Measurements from ENCODE around the gene FAM32A. TPM values are rescaled to one million over a fixed set of nuclear protein-coding genes. Genes with fewer than 3 reads are reported as not detected.

FAM32A gene
- polyA plus RNA-seq, 3 donors: 92.2 to 245 (median 219) TPM

DNA sequence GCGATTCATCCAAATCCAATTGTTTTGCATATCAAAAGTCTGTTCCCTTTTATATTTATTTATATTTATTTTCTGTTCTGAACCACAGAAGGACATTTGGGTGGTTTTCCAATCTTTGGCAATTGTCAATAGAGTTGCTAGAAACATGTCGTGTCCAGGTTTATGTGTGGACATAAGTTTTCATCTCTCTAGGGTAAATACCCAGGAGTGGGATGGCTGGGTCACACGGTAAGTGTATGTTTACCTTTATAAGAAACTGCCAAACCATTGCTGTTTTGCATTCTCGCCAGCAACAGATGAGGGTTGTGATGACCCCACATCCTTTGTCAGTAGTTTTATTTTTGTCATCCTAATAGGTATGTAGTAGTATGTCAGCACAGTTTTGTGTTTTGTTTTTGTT, 25.0 kb downstream of the FAM32A start:
- H3K4me1 Mint-ChIP-seq: peaks cover 3% of the 10 kb centered on the region
- intact Hi-C loops (cut with micrococcal nuclease): no loop called here
- no peak for DNase-seq
- no peak overlapping the region for H3K4me3 Mint-ChIP-seq
- H3K27me3 ChIP-seq (ENCODE audit: control insufficient read depth in 2 of 2, insufficient read depth in 2 of 2, low read length in 2 of 2): no peaks in the 10 kb centered on the region
- H3K9me3 Mint-ChIP-seq: peaks cover 0 to 1% (median 0%) of the 10 kb centered on the region in 7 donors
- no peaks in the 10 kb centered on the region for H3K4me1 ChIP-seq (ENCODE audit: control insufficient read depth in 1 of 2, insufficient read depth in 2 of 2, low read length in 2 of 2)
- no peak overlapping the region for H3K4me3 ChIP-seq (replicated peaks in 1 of 3; ENCODE audit: low read depth in 2 of 3, low read length in 3 of 3)
- no peak overlapping the region for H3K27ac Mint-ChIP-seq
- TF ChIP-seq, protein P1, sequence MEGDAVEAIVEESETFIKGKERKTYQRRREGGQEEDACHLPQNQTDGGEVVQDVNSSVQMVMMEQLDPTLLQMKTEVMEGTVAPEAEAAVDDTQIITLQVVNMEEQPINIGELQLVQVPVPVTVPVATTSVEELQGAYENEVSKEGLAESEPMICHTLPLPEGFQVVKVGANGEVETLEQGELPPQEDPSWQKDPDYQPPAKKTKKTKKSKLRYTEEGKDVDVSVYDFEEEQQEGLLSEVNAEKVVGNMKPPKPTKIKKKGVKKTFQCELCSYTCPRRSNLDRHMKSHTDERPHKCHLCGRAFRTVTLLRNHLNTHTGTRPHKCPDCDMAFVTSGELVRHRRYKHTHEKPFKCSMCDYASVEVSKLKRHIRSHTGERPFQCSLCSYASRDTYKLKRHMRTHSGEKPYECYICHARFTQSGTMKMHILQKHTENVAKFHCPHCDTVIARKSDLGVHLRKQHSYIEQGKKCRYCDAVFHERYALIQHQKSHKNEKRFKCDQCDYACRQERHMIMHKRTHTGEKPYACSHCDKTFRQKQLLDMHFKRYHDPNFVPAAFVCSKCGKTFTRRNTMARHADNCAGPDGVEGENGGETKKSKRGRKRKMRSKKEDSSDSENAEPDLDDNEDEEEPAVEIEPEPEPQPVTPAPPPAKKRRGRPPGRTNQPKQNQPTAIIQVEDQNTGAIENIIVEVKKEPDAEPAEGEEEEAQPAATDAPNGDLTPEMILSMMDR (IDR thresholded peaks at IDR 0.05): no peak
- peaks cover 84 to 95% of the 10 kb centered on the region in 2 donors for H3K36me3 Mint-ChIP-seq
- whole genome bisulfite sequencing (ENCODE audit: insufficient coverage): 100% methylated on average over 1 of the region's 4 CpGs
- peaks cover 77 to 95% of the 10 kb centered on the region in 2 donors for H3K36me3 ChIP-seq (replicated peaks in 1 of 2; ENCODE audit: control insufficient read depth in 1 of 2, insufficient read depth in 2 of 2, low read length in 2 of 2)
- H3K79me2 ChIP-seq (ENCODE audit: insufficient read depth, low read length): peaks cover 46% of the 10 kb centered on the region
- peaks cover 39% of the 10 kb centered on the region for H4K20me1 ChIP-seq (ENCODE audit: insufficient read depth, low read length)
- no peak overlapping the region for H3K27ac ChIP-seq (ENCODE audit: low read depth in 1 of 2, low read length in 2 of 2)
- no peak overlapping the region for H2AFZ ChIP-seq (ENCODE audit: insufficient read depth, low read depth, low read length, poor library complexity, severe bottlenecking)
- H3K4me2 ChIP-seq (replicated peaks; ENCODE audit: extremely low read depth, low read length, poor library complexity, severe bottlenecking): no peak overlapping the region
- no peaks in the 10 kb centered on the region for H3K27me3 Mint-ChIP-seq (ENCODE audit: low read depth in 3 of 3)
- H3K9ac ChIP-seq (ENCODE audit: insufficient read depth, low read length, poor library complexity, severe bottlenecking): no peak overlapping the region
- no peaks in the 10 kb centered on the region for H3K9me3 ChIP-seq (replicated peaks in 1 of 2; ENCODE audit: control insufficient read depth in 1 of 2, insufficient read depth in 1 of 2, low read length in 2 of 2)

DNA sequence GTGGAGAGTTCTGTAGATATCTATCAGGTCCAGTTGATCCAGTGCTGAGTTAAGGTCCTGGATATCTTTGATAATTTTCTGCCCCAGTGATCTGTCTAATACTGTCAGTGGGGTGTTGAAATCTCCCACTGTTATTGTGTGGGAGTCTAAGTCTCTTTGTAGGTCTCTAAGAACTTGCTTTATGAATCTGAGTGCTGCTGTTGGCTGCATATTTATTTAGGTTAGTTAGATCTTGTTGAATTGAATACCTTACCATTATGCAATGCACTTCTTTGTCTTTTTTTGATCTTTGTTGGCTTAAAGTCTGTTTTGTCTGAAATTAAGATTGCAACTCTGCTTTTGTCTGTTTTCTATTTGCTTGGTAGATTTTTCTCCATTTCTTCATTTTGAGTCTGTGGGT, 27.9 kb downstream of the FAM32A start:
- Histone ChIP-seq H3K79me2 (ENCODE audit: insufficient read depth, low read length) (peaks cover 63% of the 10 kb centered on the region), H3K36me3 (replicated peaks in 1 of 2; ENCODE audit: control insufficient read depth in 1 of 2, insufficient read depth in 2 of 2, low read length in 2 of 2) (peaks cover 69 to 94% of the 10 kb centered on the region in 2 donors), H4K20me1 (ENCODE audit: insufficient read depth, low read length) (peaks cover 50% of the 10 kb centered on the region), H3K9ac (ENCODE audit: insufficient read depth, low read length, poor library complexity, severe bottlenecking) (no peak overlapping the region), H3K27ac (ENCODE audit: low read depth in 1 of 2, low read length in 2 of 2) (no peak overlapping the region), H2AFZ (ENCODE audit: insufficient read depth, low read depth, low read length, poor library complexity, severe bottlenecking) (no peak overlapping the region), H3K27me3 (ENCODE audit: control insufficient read depth in 2 of 2, insufficient read depth in 2 of 2, low read length in 2 of 2) (no peaks in the 10 kb centered on the region), H3K4me2 (replicated peaks; ENCODE audit: extremely low read depth, low read length, poor library complexity, severe bottlenecking) (no peak overlapping the region), H3K4me1 (ENCODE audit: control insufficient read depth in 1 of 2, insufficient read depth in 2 of 2, low read length in 2 of 2) (no peaks in the 10 kb centered on the region), H3K4me3 (replicated peaks in 1 of 3; ENCODE audit: low read depth in 2 of 3, low read length in 3 of 3) (no peak overlapping the region), H3K9me3 (replicated peaks in 1 of 2; ENCODE audit: control insufficient read depth in 1 of 2, insufficient read depth in 1 of 2, low read length in 2 of 2) (peaks cover 0 to 6% of the 10 kb centered on the region in 2 donors)
- no peak for DNase-seq
- intact Hi-C loops (cut with micrococcal nuclease): no loop called here
- H3K27ac Mint-ChIP-seq: no peak overlapping the region
- peaks cover 3% of the 10 kb centered on the region for H3K4me1 Mint-ChIP-seq
- no peak overlapping the region for H3K4me3 Mint-ChIP-seq
- peaks cover 0 to 7% (median 2%) of the 10 kb centered on the region in 7 donors for H3K9me3 Mint-ChIP-seq
- TF ChIP-seq, protein P1 (IDR thresholded peaks at IDR 0.05): no peak
- H3K27me3 Mint-ChIP-seq (ENCODE audit: low read depth in 3 of 3): peaks cover 0 to 1% (median 0%) of the 10 kb centered on the region in 3 donors
- H3K36me3 Mint-ChIP-seq: peaks cover 82 to 95% of the 10 kb centered on the region in 2 donors
